GM12878 (cell line): ENCODE measurements around the gene PRKRIP1. TPM values are rescaled to one million over a fixed set of nuclear protein-coding genes. Genes with fewer than 3 reads are reported as not detected.
A peak's percentile ranks its signal among the peaks of the same experiment; 100 is the strongest.

ENCODE experiments used
- BACH1 ChIP-seq: fragments of 450-650 bp; IDR thresholded peaks from 2 replicates; pipeline ENCODE4 v1.6.1; 2017; ENCODE audit warnings: mild to moderate bottlenecking, borderline replicate concordance
- EED ChIP-seq: sonication (generic); IDR thresholded peaks from 2 replicates; pipeline ENCODE4 v1.6.1; 2016; ENCODE audit warnings: antibody characterized with exemption, low read depth
- HSF1 ChIP-seq: fragments of 150-350 bp; IDR thresholded peaks from 2 replicates; pipeline ENCODE4 v1.6.1; 2014; ENCODE audit warnings: mild to moderate bottlenecking, low read depth, low read length
- KAT2A ChIP-seq: conservative IDR thresholded peaks from 2 replicates; pipeline ENCODE4 v1.6.1; 2011; ENCODE audit warnings: low read depth, low read length; ENCODE audit not compliant: control insufficient read depth
- MYB ChIP-seq: fragments of 150-350 bp; IDR thresholded peaks from 2 replicates; pipeline ENCODE4 v1.6.1; 2014; ENCODE audit warnings: mild to moderate bottlenecking, low read depth, low read length, borderline replicate concordance
- NBN ChIP-seq: fragments of 450-650 bp; IDR thresholded peaks from 2 replicates; pipeline ENCODE4 v1.6.1; 2016
- NRF1 ChIP-seq: conservative IDR thresholded peaks from 2 replicates; pipeline ENCODE4 v1.6.1; 2011; ENCODE audit warnings: mild to moderate bottlenecking, low read depth, low read length, improper control_type of control experiment
- PAX8 ChIP-seq: fragments of 450-650 bp; IDR thresholded peaks from 2 replicates; pipeline ENCODE4 v1.6.1; 2017; ENCODE audit warnings: mild to moderate bottlenecking, moderate library complexity
- PRDM15 ChIP-seq: fragments of 450-650 bp; formaldehyde crosslinking; IDR thresholded peaks from 2 replicates; pipeline ENCODE4 v1.4.0; 2020; ENCODE audit warnings: mild to moderate bottlenecking, moderate library complexity
- RELB ChIP-seq: fragments of 450-650 bp; IDR thresholded peaks from 2 replicates; pipeline ENCODE4 v1.6.1; 2017; ENCODE audit warnings: low read depth, mild to moderate bottlenecking, moderate library complexity
- SIN3A ChIP-seq: IDR thresholded peaks from 2 replicates; pipeline ENCODE4 v1.6.1; 2012; ENCODE audit warnings: low read depth, low read length, improper control_type of control experiment
- SMARCA5 ChIP-seq: fragments of 450-650 bp; IDR thresholded peaks from 2 replicates; pipeline ENCODE4 v1.6.1; 2017; ENCODE audit warnings: mild to moderate bottlenecking
- YBX1 ChIP-seq: fragments of 450-650 bp; IDR thresholded peaks from 2 replicates; pipeline ENCODE4 v1.6.1; 2016; ENCODE audit warnings: antibody characterized with exemption
- ZBTB33 ChIP-seq: fragments of 450-650 bp; IDR thresholded peaks from 2 replicates; pipeline ENCODE4 v1.6.1; 2017; ENCODE audit warnings: mild to moderate bottlenecking
- polyA plus RNA-seq, 11 experiments: library from polyadenylated mRNA; depleted of rRNA in 4 of 11; unstranded in 6 of 11; stranded (reverse) in 5 of 11; fragments of >200 nt; fragmentation: Nextera tagmentation in 4 of 11; fragmentation: Illumina TruSeq in 1 of 11; extraction: Ambion mirVana in 4 of 11; extraction: Trizol in 1 of 11; gene quantifications; 1 replicate in 1 of 11; 2 replicates in 10 of 11; pipeline versions ENCODE4 v1.2.1 to v1.2.3, GENCODE V29; 2011 to 2016; ENCODE audit warnings: inconsistent platforms in 2 of 11, missing spikeins in 2 of 11, low read depth in 1 of 11
- total RNA-seq, 4 experiments: library from RNA; depleted of rRNA in 3 of 4; stranded (reverse); fragments of >200 nt in 3 of 4; fragmentation: Illumina TruSeq in 1 of 4; extraction: Trizol in 1 of 4; gene quantifications; 2 replicates each; pipeline versions ENCODE4 v1.2.1 to v1.2.3, GENCODE V29; 2013 to 2021
- TF ChIP-seq, protein P1 (sequence below): fragments of 450-650 bp; formaldehyde crosslinking; IDR thresholded peaks from 2 replicates; pipeline ENCODE4 v1.5.0; 2022; ENCODE audit warnings: mild to moderate bottlenecking, missing genetic modification characterization
- TF ChIP-seq, protein P2 (sequence below): fragments of 450-650 bp; IDR thresholded peaks from 2 replicates; pipeline ENCODE4 v1.6.1; 2016; ENCODE audit warnings: mild to moderate bottlenecking

Gene PRKRIP1
- total and polyA plus RNA-seq, 10 of the 15 experiments (the other 5 are each of a cell fraction or from before 2014, with no cell fraction given): 17.0 to 38.4 (median 25.5) TPM

DNA sequence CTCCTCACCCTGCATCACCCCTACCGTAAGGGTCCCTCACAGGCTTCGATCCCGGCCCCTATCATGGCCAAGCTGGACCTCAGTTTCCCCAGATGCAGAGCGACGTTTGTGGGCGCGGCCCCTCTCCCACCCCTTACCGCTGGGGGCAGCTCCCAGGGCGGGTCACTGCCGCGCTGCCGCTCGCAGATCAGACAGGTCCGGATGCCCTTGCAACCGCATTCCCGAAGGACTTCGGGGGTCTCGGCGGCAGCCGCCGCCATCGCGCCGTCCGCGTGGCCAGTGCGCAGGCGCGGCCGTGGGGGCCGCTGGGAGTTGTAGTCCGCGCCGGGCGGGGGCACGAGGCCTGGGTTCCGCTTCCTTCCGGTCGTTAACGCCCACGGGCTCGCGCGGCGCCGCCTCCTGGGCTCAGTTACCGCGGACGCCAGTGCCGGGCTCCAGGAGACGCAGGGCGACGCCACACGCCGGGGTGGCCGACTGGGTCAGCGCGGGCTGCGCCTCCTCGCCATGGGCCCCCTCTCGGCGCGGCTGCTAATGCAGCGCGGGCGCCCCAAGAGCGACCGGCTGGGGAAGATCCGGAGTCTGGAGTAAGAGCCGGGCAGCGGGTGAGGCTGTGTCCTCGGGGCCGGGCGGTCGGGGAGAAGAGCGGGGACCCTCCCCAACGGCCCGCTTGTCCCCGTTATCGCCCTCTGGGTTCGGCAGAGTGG lies 68.6 kb downstream of the PRKRIP1 start, which contains the start of the genes ALKBH4 and LRWD1 (continued):
- TF ChIP-seq, protein P1, sequence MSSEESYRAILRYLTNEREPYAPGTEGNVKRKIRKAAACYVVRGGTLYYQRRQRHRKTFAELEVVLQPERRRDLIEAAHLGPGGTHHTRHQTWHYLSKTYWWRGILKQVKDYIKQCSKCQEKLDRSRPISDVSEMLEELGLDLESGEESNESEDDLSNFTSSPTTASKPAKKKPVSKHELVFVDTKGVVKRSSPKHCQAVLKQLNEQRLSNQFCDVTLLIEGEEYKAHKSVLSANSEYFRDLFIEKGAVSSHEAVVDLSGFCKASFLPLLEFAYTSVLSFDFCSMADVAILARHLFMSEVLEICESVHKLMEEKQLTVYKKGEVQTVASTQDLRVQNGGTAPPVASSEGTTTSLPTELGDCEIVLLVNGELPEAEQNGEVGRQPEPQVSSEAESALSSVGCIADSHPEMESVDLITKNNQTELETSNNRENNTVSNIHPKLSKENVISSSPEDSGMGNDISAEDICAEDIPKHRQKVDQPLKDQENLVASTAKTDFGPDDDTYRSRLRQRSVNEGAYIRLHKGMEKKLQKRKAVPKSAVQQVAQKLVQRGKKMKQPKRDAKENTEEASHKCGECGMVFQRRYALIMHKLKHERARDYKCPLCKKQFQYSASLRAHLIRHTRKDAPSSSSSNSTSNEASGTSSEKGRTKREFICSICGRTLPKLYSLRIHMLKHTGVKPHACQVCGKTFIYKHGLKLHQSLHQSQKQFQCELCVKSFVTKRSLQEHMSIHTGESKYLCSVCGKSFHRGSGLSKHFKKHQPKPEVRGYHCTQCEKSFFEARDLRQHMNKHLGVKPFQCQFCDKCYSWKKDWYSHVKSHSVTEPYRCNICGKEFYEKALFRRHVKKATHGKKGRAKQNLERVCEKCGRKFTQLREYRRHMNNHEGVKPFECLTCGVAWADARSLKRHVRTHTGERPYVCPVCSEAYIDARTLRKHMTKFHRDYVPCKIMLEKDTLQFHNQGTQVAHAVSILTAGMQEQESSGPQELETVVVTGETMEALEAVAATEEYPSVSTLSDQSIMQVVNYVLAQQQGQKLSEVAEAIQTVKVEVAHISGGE (CRISPR knock-in tag): no peak
- TF ChIP-seq KAT2A (no peak), HSF1 (no peak), SIN3A (peak; percentile 66; the same call in 1 of the 2 replicates), BACH1 (peak; percentile 87), ZBTB33 (0 out of 2 replicates have a peak, but pooled peaks have one; percentile 7), NRF1 (peak; percentile 79), SMARCA5 (no peak; the same call in 1 of the 2 replicates), PAX8 (no peak), NBN (no peak), PRDM15 (CRISPR knock-in tag) (no peak), MYB (no peak), RELB (no peak), YBX1 (no peak), EED (no peak)
- TF ChIP-seq, protein P2, sequence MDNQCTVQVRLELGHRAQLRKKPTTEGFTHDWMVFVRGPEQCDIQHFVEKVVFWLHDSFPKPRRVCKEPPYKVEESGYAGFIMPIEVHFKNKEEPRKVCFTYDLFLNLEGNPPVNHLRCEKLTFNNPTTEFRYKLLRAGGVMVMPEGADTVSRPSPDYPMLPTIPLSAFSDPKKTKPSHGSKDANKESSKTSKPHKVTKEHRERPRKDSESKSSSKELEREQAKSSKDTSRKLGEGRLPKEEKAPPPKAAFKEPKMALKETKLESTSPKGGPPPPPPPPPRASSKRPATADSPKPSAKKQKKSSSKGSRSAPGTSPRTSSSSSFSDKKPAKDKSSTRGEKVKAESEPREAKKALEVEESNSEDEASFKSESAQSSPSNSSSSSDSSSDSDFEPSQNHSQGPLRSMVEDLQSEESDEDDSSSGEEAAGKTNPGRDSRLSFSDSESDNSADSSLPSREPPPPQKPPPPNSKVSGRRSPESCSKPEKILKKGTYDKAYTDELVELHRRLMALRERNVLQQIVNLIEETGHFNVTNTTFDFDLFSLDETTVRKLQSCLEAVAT: no peak
